HCT116 (cell line): ENCODE data around the gene MYLK2.

Source experiments
- CBX3 ChIP-seq: IDR thresholded peaks from 2 replicates; pipeline ENCODE4 v1.6.1; 2012; ENCODE audit warnings: low read depth
- CTCF ChIP-seq, 3 experiments: fragments of 200-600 bp in 1 of 3; sonication (generic) in 1 of 3; IDR thresholded peaks in 2 of 3; conservative IDR thresholded peaks in 1 of 3; 2 replicates each; pipeline ENCODE4 v1.5.1; 2012 to 2017; ENCODE audit warnings: low read depth in 2 of 3, low read length in 2 of 3, antibody characterized with exemption in 1 of 3, borderline replicate concordance in 1 of 3, control low read depth in 1 of 3, mild to moderate bottlenecking in 1 of 3, mixed read lengths in 1 of 3, mixed run types in 1 of 3, moderate library complexity in 1 of 3; ENCODE audit not compliant: insufficient read depth in 1 of 3
- POLR2A ChIP-seq: IDR thresholded peaks from 2 replicates; pipeline ENCODE4 v1.7.0; 2011; ENCODE audit warnings: borderline replicate concordance; ENCODE audit not compliant: insufficient read depth, insufficient read length; ENCODE audit errors: extremely low read depth
- POLR2AphosphoS5 ChIP-seq: IDR thresholded peaks from 2 replicates; pipeline ENCODE4 v1.6.1; 2011; ENCODE audit warnings: mild to moderate bottlenecking, low read depth, low read length, moderate library complexity
- SP1 ChIP-seq: IDR thresholded peaks from 2 replicates; pipeline ENCODE4 v1.6.1; 2012; ENCODE audit warnings: low read depth
- ZNF274 ChIP-seq: fragments of 200-500 bp; sonication (Bioruptor generic); IDR thresholded peaks from 2 replicates; pipeline ENCODE4 v1.6.1; 2014; ENCODE audit warnings: mild to moderate bottlenecking, low read depth, low read length, inconsistent platforms

- TF ChIP-seq POLR2AphosphoS5 (no peak), CTCF (IDR thresholded peaks at IDR 0.05 in 2 of 3, conservative IDR thresholded peaks at IDR 0.05 in 1 of 3; ENCODE audit: borderline replicate concordance in 1 of 3, insufficient read depth in 1 of 3, low read depth in 2 of 3, low read length in 2 of 3) (no peak), POLR2A (no peak), CBX3 (no peak), ZNF274 (no peak), SP1 (no peak)
These were observed 40.3 kb downstream of the MYLK2 start for GRCh38 chr20:31859266-31859997.
